H1 (cell line): ENCODE data around the gene ATP13A2. TPM values are rescaled to one million over a fixed set of nuclear protein-coding genes. Genes with fewer than 3 reads are reported as not detected.
"Not testable (repeated sequence)": the region's sequence is repeated elsewhere in the genome, so short reads cannot be mapped to it uniquely, and the experiment has no call there.

ENCODE experiments used
- CTCF ChIA-PET: fragments of 300-600 bp; sonication (Branson Sonifier 250); formaldehyde crosslinking; loops from one replicate; lab custom pipeline; 2021; ENCODE audit not compliant: partially characterized antibody; lab: Charles Lee
- POLR2A ChIA-PET: fragments of 300-600 bp; sonication (Branson Sonifier 250); formaldehyde crosslinking; loops from one replicate; lab custom pipeline; 2021; ENCODE audit warnings: inconsistent platforms; ENCODE audit not compliant: partially characterized antibody; lab: Charles Lee
- DNase-seq, 2 experiments: peaks; one replicate each; pipeline versions ENCODE4 v3.0.0 to v3.0.0-alpha.2; 2010 to 2022; ENCODE audit warnings: low spot score in 2 of 2, low read depth in 1 of 2, mixed read lengths in 1 of 2
- FAIRE-seq: peaks from 2 replicates; lab custom pipeline; 2011; peaks lifted over from hg19 to GRCh38; lab: Jason Lieb, UNC
- H2AFZ ChIP-seq: 2 replicates; pipeline ENCODE4 v1.8.1; 2012; ENCODE audit warnings: low read length, inconsistent platforms
- H2AK5ac ChIP-seq: 2 replicates; pipeline ENCODE4 v1.6.1; 2013; ENCODE audit warnings: low read depth, low read length
- H2BK120ac ChIP-seq: replicated peaks from 2 replicates; pipeline ENCODE3; 2013; ENCODE audit warnings: low read depth, low read length, inconsistent platforms
- H2BK12ac ChIP-seq: 2 replicates; pipeline ENCODE4 v1.6.1; 2013; ENCODE audit warnings: low read depth, low read length
- H2BK15ac ChIP-seq: 2 replicates; pipeline ENCODE4 v1.6.1; 2013; ENCODE audit warnings: low read length
- H2BK20ac ChIP-seq: 2 replicates; pipeline ENCODE4 v1.6.1; 2013; ENCODE audit warnings: low read length
- H2BK5ac ChIP-seq: 2 replicates; pipeline ENCODE4 v1.6.1; 2013; ENCODE audit warnings: low read depth, low read length
- H3K14ac ChIP-seq: 2 replicates; pipeline ENCODE4 v1.6.1; 2013; ENCODE audit warnings: inconsistent platforms; ENCODE audit not compliant: insufficient read length
- H3K18ac ChIP-seq: 2 replicates; pipeline ENCODE4 v1.6.1; 2013; ENCODE audit warnings: low read length; ENCODE audit errors: extremely low read depth
- H3K23ac ChIP-seq: 2 replicates; pipeline ENCODE4 v1.6.1; 2013; ENCODE audit warnings: inconsistent platforms; ENCODE audit not compliant: insufficient read length
- H3K23me2 ChIP-seq: 2 replicates; pipeline ENCODE4 v1.6.1; 2013; ENCODE audit warnings: low read depth, low read length
- H3K27ac ChIP-seq: 2 replicates; pipeline ENCODE4 v1.6.1; 2011; ENCODE audit warnings: low read depth, low read length, inconsistent platforms
- H3K27me3 ChIP-seq, 4 experiments: replicated peaks in 1 of 4; 1 replicate in 1 of 4; 2 replicates in 3 of 4; pipeline versions ENCODE4 v1.6.1 to v1.8.1; 2011 to 2013; ENCODE audit warnings: low read length in 3 of 4, mild to moderate bottlenecking in 3 of 4, inconsistent platforms in 2 of 4, mixed read lengths in 2 of 4, moderate library complexity in 1 of 4; ENCODE audit not compliant: control insufficient read depth in 3 of 4, insufficient read depth in 3 of 4; ENCODE audit errors: extremely low read depth in 1 of 4
- H3K36me3 ChIP-seq, 4 experiments: 2 replicates each; pipeline versions ENCODE4 v1.6.1 to v1.8.1; 2011 to 2013; ENCODE audit warnings: mild to moderate bottlenecking in 4 of 4, low read length in 3 of 4, moderate library complexity in 2 of 4, control low read depth in 1 of 4, inconsistent platforms in 1 of 4; ENCODE audit not compliant: insufficient read depth in 4 of 4, control insufficient read depth in 2 of 4
- H3K4ac ChIP-seq: replicated peaks from 2 replicates; pipeline ENCODE3; 2013; ENCODE audit warnings: low read length, low read depth, mixed read lengths, inconsistent platforms; ENCODE audit not compliant: insufficient read length
- H3K4me1 ChIP-seq, 4 experiments: replicated peaks in 1 of 4; 1 replicate in 1 of 4; 2 replicates in 3 of 4; pipeline versions ENCODE4 v1.6.1 to v1.8.1; 2011 to 2013; ENCODE audit warnings: low read length in 3 of 4, inconsistent platforms in 2 of 4, mixed read lengths in 1 of 4; ENCODE audit not compliant: insufficient read depth in 4 of 4, control insufficient read depth in 3 of 4
- H3K4me2 ChIP-seq, 2 experiments: 2 replicates each; pipeline versions ENCODE4 v1.6.1 to v1.8.1; 2011 to 2013; ENCODE audit warnings: low read depth in 2 of 2, low read length in 2 of 2, control low read depth in 1 of 2, inconsistent platforms in 1 of 2, mild to moderate bottlenecking in 1 of 2; ENCODE audit not compliant: insufficient read depth in 1 of 2
- H3K4me3 ChIP-seq, 4 experiments: fragments of 200-600, 300-600 bp in 1 of 4; sonication (generic), shearing (Covaris generic), sonication (Bioruptor Twin) in 1 of 4; 2 replicates each; pipeline versions ENCODE4 v1.5.1 to v1.8.1; 2011 to 2016; ENCODE audit warnings: low read length in 4 of 4, low read depth in 3 of 4, control low read depth in 2 of 4, inconsistent platforms in 2 of 4, mild to moderate bottlenecking in 2 of 4, mixed read lengths in 1 of 4, moderate library complexity in 1 of 4; ENCODE audit not compliant: insufficient read depth in 2 of 4; ENCODE audit errors: extremely low read depth in 1 of 4
- H3K56ac ChIP-seq: replicated peaks from 2 replicates; pipeline ENCODE3; 2013; ENCODE audit warnings: low read depth, mild to moderate bottlenecking, mixed read lengths, low read length, inconsistent platforms; ENCODE audit not compliant: insufficient read length
- H3K79me1 ChIP-seq: 2 replicates; pipeline ENCODE4 v1.6.1; 2013; ENCODE audit warnings: low read depth, low read length, control low read depth
- H3K79me2 ChIP-seq, 2 experiments: 2 replicates each; pipeline versions ENCODE4 v1.6.1 to v1.8.1; 2012 to 2013; ENCODE audit warnings: low read length in 2 of 2, mild to moderate bottlenecking in 2 of 2, inconsistent platforms in 1 of 2; ENCODE audit not compliant: insufficient read depth in 2 of 2, control insufficient read depth in 1 of 2
- H3K9ac ChIP-seq, 4 experiments: replicated peaks in 1 of 4; 1 replicate in 1 of 4; 2 replicates in 3 of 4; pipeline versions ENCODE4 v1.6.1 to v1.8.1; 2011 to 2013; ENCODE audit warnings: low read depth in 3 of 4, low read length in 3 of 4, control low read depth in 2 of 4, mild to moderate bottlenecking in 2 of 4, moderate library complexity in 2 of 4, inconsistent platforms in 1 of 4; ENCODE audit errors: extremely low read depth in 1 of 4
- H3K9me3 ChIP-seq, 2 experiments: 2 replicates each; pipeline versions ENCODE4 v1.6.1 to v1.8.1; 2012 to 2013; ENCODE audit warnings: mild to moderate bottlenecking in 2 of 2, moderate library complexity in 2 of 2, control low read depth in 1 of 2, inconsistent platforms in 1 of 2, low read depth in 1 of 2, low read length in 1 of 2, mixed read lengths in 1 of 2; ENCODE audit not compliant: insufficient read depth in 2 of 2
- H4K20me1 ChIP-seq, 2 experiments: replicated peaks in 1 of 2; 2 replicates each; pipeline versions ENCODE3 to v1.8.1; 2011 to 2013; ENCODE audit warnings: inconsistent platforms in 2 of 2, low read length in 2 of 2, mild to moderate bottlenecking in 1 of 2; ENCODE audit not compliant: insufficient read depth in 2 of 2, control insufficient read depth in 1 of 2
- H4K5ac ChIP-seq: 2 replicates; pipeline ENCODE4 v1.6.1; 2013; ENCODE audit warnings: low read length, low read depth, mixed read lengths, inconsistent platforms; ENCODE audit not compliant: insufficient read length
- H4K8ac ChIP-seq: 2 replicates; pipeline ENCODE4 v1.8.0; 2013; ENCODE audit warnings: mild to moderate bottlenecking, moderate library complexity, low read length, inconsistent platforms; ENCODE audit not compliant: insufficient read depth; ENCODE audit errors: extremely low read depth
- H4K91ac ChIP-seq: replicated peaks from 2 replicates; pipeline ENCODE3; 2013; ENCODE audit warnings: low read length, mixed read lengths, inconsistent platforms; ENCODE audit not compliant: insufficient read length
- WGBS, 2 experiments: shearing (Covaris generic) in 1 of 2; methylation state at CpG; one replicate each; pipeline versions ENCODE4 v1.1.6 to v1.1.7; 2013 to 2015; ENCODE audit warnings: low lambda C conversion rate in 2 of 2, mixed read lengths in 2 of 2, inconsistent platforms in 1 of 2, low coverage in 1 of 2, missing lambda C conversion rate in 1 of 2; ENCODE audit not compliant: insufficient replicate concordance in 2 of 2, insufficient coverage in 1 of 2, insufficient read length in 1 of 2; ENCODE audit errors: extremely low coverage in 1 of 2, missing lambda C conversion rate in 1 of 2; 5-methylcytosine and 5-hydroxymethylcytosine counted together
- polyA plus RNA-seq, 7 experiments: library from polyadenylated mRNA; depleted of rRNA in 3 of 7; stranded (reverse) in 5 of 7; unstranded in 2 of 7; fragments of >200 nt in 5 of 7; fragments of 200-250 nt in 2 of 7; gene quantifications; 1 replicate in 5 of 7; 2 replicates in 1 of 7; 4 replicates in 1 of 7; pipeline versions ENCODE4 v1.2.1 to v1.2.3, GENCODE V29; 2011 to 2013; ENCODE audit warnings: missing spikeins in 2 of 7, mixed read lengths in 2 of 7
- total RNA-seq: library from RNA; stranded (reverse); fragmentation: NEBNext Ultra II Directional; extraction: Animal tissue kit (Norgen Biotek cat#: 25700); gene quantifications from 2 replicates; pipeline ENCODE4 v1.2.1, GENCODE V29; 2021

The ATP13A2 gene
- total and polyA plus RNA-seq, 2 of the 8 experiments (the other 6 are each of a cell fraction or from before 2014, with no cell fraction given): 82.1 to 83.6 TPM

DNA sequence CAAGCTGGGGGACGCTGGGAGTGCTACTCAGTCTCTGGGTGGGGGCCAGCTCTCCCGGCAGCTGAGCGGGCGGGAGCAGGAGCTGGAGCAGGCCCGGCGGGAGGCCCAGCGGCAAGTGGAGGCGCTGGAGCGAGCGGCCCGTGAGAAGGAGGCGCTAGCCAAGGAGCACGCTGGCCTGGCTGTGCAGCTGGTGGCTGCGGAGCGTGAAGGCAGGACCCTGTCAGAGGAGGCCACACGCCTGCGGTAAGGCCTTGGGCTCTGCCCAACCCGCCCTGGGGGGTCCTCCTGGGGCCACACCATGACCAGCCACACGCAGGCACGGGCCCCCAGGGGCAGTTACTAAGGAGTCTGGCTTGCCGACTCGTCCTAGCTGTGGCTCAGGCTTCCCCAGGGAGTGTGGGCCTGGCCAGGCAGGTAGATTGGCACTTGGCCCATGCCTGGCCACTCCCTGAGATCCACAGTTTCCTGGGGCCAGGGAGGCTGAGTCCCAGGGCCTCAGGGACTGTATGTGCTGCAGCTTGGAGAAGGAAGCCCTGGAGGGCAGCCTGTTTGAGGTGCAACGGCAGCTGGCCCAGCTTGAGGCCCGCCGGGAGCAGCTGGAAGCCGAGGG is 63.3 kb downstream of the ATP13A2 start:
- not testable (repeated sequence) for H3K14ac ChIP-seq, H4K20me1 ChIP-seq, H3K23ac ChIP-seq, H3K4ac ChIP-seq, H4K91ac ChIP-seq, H3K27me3 ChIP-seq, H3K23me2 ChIP-seq, DNase-seq, H4K8ac ChIP-seq, H3K4me3 ChIP-seq, H2BK120ac ChIP-seq, H2BK15ac ChIP-seq, H3K79me1 ChIP-seq, H3K79me2 ChIP-seq, H3K9me3 ChIP-seq, H2BK5ac ChIP-seq, H3K18ac ChIP-seq, H3K4me1 ChIP-seq, FAIRE-seq, H3K27ac ChIP-seq, H4K5ac ChIP-seq, H2BK20ac ChIP-seq, H2AFZ ChIP-seq, H2BK12ac ChIP-seq, H3K9ac ChIP-seq, H3K4me2 ChIP-seq, H3K56ac ChIP-seq, H2AK5ac ChIP-seq
- CTCF ChIA-PET: interaction anchor here (0.6 to 8.9 kb wide), 17 partner anchors 8 to 1333 kb away, joined by 3 to 155 read pairs (median 5); no protein-coding TSS in a partner anchor
- POLR2A ChIA-PET: interaction anchor here (0.6 kb wide), 1 partner anchor 337 kb away, joined by 3 read pairs; no protein-coding TSS in a partner anchor
- 88% methylated on average over 25 of the region's 26 CpGs; no CpG with 5 or more reads in 1 of the 2 experiments for WGBS, 2 experiments
- H3K36me3 ChIP-seq: peaks cover 0 to 23% (median 6%) of the 10 kb centered on the region in 4 experiments; a peak in 6 of 8 replicates
